Naive thymus-derived CD4-positive, alpha-beta T cell (primary cell): ENCODE results near the gene EXOC6B. TPM values are rescaled to one million over a fixed set of nuclear protein-coding genes. Genes with fewer than 3 reads are reported as not detected.

ENCODE experiments used
- ATAC-seq: fragments of 150-1000 bp; cut with Tn5 transposase; 2 replicates; pipeline ENCODE4 v1.10.0; 2021; ENCODE audit warnings: mild to moderate bottlenecking, moderate library complexity
- CTCF ChIA-PET: fragments of 350-600 bp; sonication (Branson Sonifier 250); formaldehyde crosslinking; loops from one replicate; lab custom pipeline; 2021; ENCODE audit warnings: antibody characterized with exemption; lab: Charles Lee
- POLR2A ChIA-PET: fragments of 350-600 bp; sonication (Branson Sonifier 250); formaldehyde crosslinking; loops from one replicate; lab custom pipeline; 2021; ENCODE audit warnings: antibody characterized with exemption, inconsistent platforms; lab: Charles Lee
- DNase-seq, 9 donors: peaks; one replicate each; pipeline versions ENCODE4 v3.0.0 to v3.0.0-alpha.2; 2020 to 2022; ENCODE audit warnings: mixed read lengths in 1 of 9
- H3K27ac ChIP-seq: one replicate; pipeline ENCODE4 v1.7.0; 2013; ENCODE audit warnings: mild to moderate bottlenecking, low read depth, low read length, moderate library complexity
- H3K27me3 ChIP-seq, 2 donors: one replicate each; pipeline ENCODE4 v1.7.0; 2013; ENCODE audit warnings: low read length in 2 of 2, mild to moderate bottlenecking in 2 of 2, moderate library complexity in 2 of 2; ENCODE audit not compliant: control insufficient read depth in 2 of 2, insufficient read depth in 2 of 2
- H3K36me3 ChIP-seq, 3 experiments: 1 replicate in 2 of 3; 2 replicates in 1 of 3; pipeline ENCODE4 v1.7.0; 2013; ENCODE audit warnings: low read length in 3 of 3, mild to moderate bottlenecking in 3 of 3, moderate library complexity in 1 of 3; ENCODE audit not compliant: insufficient read depth in 3 of 3, control insufficient read depth in 2 of 3
- H3K4me1 ChIP-seq, 2 donors: one replicate each; pipeline ENCODE4 v1.7.0; 2013; ENCODE audit warnings: low read length in 2 of 2, mild to moderate bottlenecking in 2 of 2, moderate library complexity in 1 of 2; ENCODE audit not compliant: control insufficient read depth in 2 of 2, insufficient read depth in 2 of 2
- H3K4me3 ChIP-seq: 2 replicates; pipeline ENCODE4 v1.7.0; 2013; ENCODE audit warnings: mild to moderate bottlenecking, low read length
- H3K9me3 ChIP-seq, 3 experiments: 1 replicate in 2 of 3; 2 replicates in 1 of 3; pipeline ENCODE4 v1.7.0; 2013; ENCODE audit warnings: low read length in 3 of 3; ENCODE audit not compliant: control insufficient read depth in 2 of 3
- H3K27ac Mint-ChIP-seq, 9 donors: one replicate each; pipeline ENCODE4 v1.8.0; 2020 to 2022; ENCODE audit warnings: mixed read lengths in 9 of 9, mild to moderate bottlenecking in 8 of 9, moderate library complexity in 5 of 9, inconsistent platforms in 2 of 9
- H3K27me3 Mint-ChIP-seq, 5 donors: one replicate each; pipeline ENCODE4 v1.8.0; 2021 to 2022; ENCODE audit warnings: mixed read lengths in 5 of 5, mild to moderate bottlenecking in 1 of 5
- H3K36me3 Mint-ChIP-seq, 5 donors: one replicate each; pipeline ENCODE4 v1.8.0; 2020 to 2022; ENCODE audit warnings: mixed read lengths in 5 of 5, mild to moderate bottlenecking in 3 of 5, inconsistent platforms in 1 of 5
- H3K4me1 Mint-ChIP-seq, 7 donors: one replicate each; pipeline ENCODE4 v1.8.0; 2020 to 2022; ENCODE audit warnings: mixed read lengths in 7 of 7, mild to moderate bottlenecking in 3 of 7, inconsistent platforms in 1 of 7
- H3K4me3 Mint-ChIP-seq, 10 donors: one replicate each; pipeline ENCODE4 v1.8.0; 2020 to 2022; ENCODE audit warnings: mild to moderate bottlenecking in 10 of 10, mixed read lengths in 10 of 10, moderate library complexity in 6 of 10, inconsistent platforms in 2 of 10
- H3K9me3 Mint-ChIP-seq, 11 donors: one replicate each; pipeline ENCODE4 v1.8.0; 2020 to 2022; ENCODE audit warnings: mixed read lengths in 11 of 11, mild to moderate bottlenecking in 4 of 11, inconsistent platforms in 1 of 11, moderate library complexity in 1 of 11
- intact Hi-C, 2 donors: fragments of 100-400 bp; cut with micrococcal nuclease; formaldehyde crosslinking; loops; one replicate each; pipeline ENCODE4 v1.15.1; 2023
- polyA plus RNA-seq, 2 donors: library from polyadenylated mRNA; unstranded; fragments of 300-500 nt; fragmentation: Illumina TruSeq; gene quantifications; one replicate each; pipeline ENCODE4 v1.2.3, GENCODE V29; 2021
- total RNA-seq, 6 experiments: library from RNA in 5 of 6; stranded (reverse) in 5 of 6; gene quantifications; 1 replicate in 5 of 6; 2 replicates in 1 of 6; pipeline ENCODE4 v1.2.3 and lab custom pipeline; 2021 to 2026

The EXOC6B gene
- total and polyA plus RNA-seq, 7 experiments from 2014 or later, result 3.5 to 21.9 (median 15.1) TPM

- H3K27me3 ChIP-seq, result no peaks in the 10 kb centered on the region
- ATAC-seq (no peak), DNase-seq (no peak)
- no peaks in the 10 kb centered on the region for H3K36me3 ChIP-seq
- no peaks in the 10 kb centered on the region for H3K27me3 Mint-ChIP-seq
- no peaks in the 10 kb centered on the region for H3K4me1 Mint-ChIP-seq
- no peak overlapping the region for H3K4me3 Mint-ChIP-seq
- no peak overlapping the region for H3K4me3 ChIP-seq
- no peak overlapping the region for H3K27ac Mint-ChIP-seq
- H3K4me1 ChIP-seq, result no peaks in the 10 kb centered on the region
- H3K9me3 ChIP-seq, result no peaks in the 10 kb centered on the region
- ChIA-PET POLR2A (no interaction called here), CTCF (no interaction called here)
- H3K9me3 Mint-ChIP-seq, result peaks cover 0 to 6% (median 0%) of the 10 kb centered on the region in 11 donors
- H3K27ac ChIP-seq, result no peak overlapping the region
- peaks cover 0 to 17% (median 4%) of the 10 kb centered on the region in 5 donors for H3K36me3 Mint-ChIP-seq
- intact Hi-C loops, result no loop called here
Observed at GRCh38 chr2:72211777-72212485, 613.9 kb downstream of the EXOC6B start.

- no peaks in the 10 kb centered on the region for H3K4me1 ChIP-seq
- no peak overlapping the region for H3K4me3 Mint-ChIP-seq
- no peak overlapping the region for H3K4me3 ChIP-seq
- H3K27me3 Mint-ChIP-seq, result no peaks in the 10 kb centered on the region
- ChIA-PET CTCF (no interaction called here), POLR2A (no interaction called here)
- no peaks in the 10 kb centered on the region for H3K4me1 Mint-ChIP-seq
- H3K36me3 ChIP-seq, result no peaks in the 10 kb centered on the region
- intact Hi-C loops, result no loop called here
- peaks cover 0 to 6% (median 0%) of the 10 kb centered on the region in 11 donors for H3K9me3 Mint-ChIP-seq
- H3K36me3 Mint-ChIP-seq, result peaks cover 0 to 16% (median 4%) of the 10 kb centered on the region in 5 donors
- no peak for DNase-seq
- no peaks in the 10 kb centered on the region for H3K27me3 ChIP-seq
- no peak overlapping the region for H3K27ac ChIP-seq
- H3K9me3 ChIP-seq, result no peaks in the 10 kb centered on the region
- no peak overlapping the region for H3K27ac Mint-ChIP-seq
- ATAC-seq, result no peak
Observed at GRCh38 chr2:72211350-72211749, 614.5 kb downstream of the EXOC6B start.

GRCh38 chr2:72210470-72210869 is 615.4 kb downstream of the EXOC6B start:
- POLR2A ChIA-PET, result no interaction called here
- Mint-ChIP-seq H3K9me3 (peaks cover 0 to 6% (median 0%) of the 10 kb centered on the region in 11 donors), H3K36me3 (peaks cover 0 to 16% (median 4%) of the 10 kb centered on the region in 5 donors), H3K27me3 (no peaks in the 10 kb centered on the region), H3K4me1 (peaks cover 0 to 2% (median 0%) of the 10 kb centered on the region in 7 donors), H3K27ac (no peak overlapping the region), H3K4me3 (no peak overlapping the region)
- Histone ChIP-seq H3K9me3 (no peaks in the 10 kb centered on the region), H3K27me3 (no peaks in the 10 kb centered on the region), H3K4me3 (no peak overlapping the region), H3K36me3 (no peaks in the 10 kb centered on the region), H3K27ac (no peak overlapping the region), H3K4me1 (no peaks in the 10 kb centered on the region)
- ATAC-seq (no peak), DNase-seq (no peak)
- CTCF ChIA-PET, result interaction anchor here (0.8 kb wide), 1 partner anchor 447 kb away, joined by 3 read pairs; no protein-coding TSS in a partner anchor
- intact Hi-C loops, result no loop called here

GRCh38 chr2:72208225-72208624 is 617.6 kb downstream of the EXOC6B start:
- H3K36me3 Mint-ChIP-seq, result peaks cover 0 to 4% (median 0%) of the 10 kb centered on the region in 5 donors
- Histone ChIP-seq H3K4me3 (no peak overlapping the region), H3K27me3 (no peaks in the 10 kb centered on the region), H3K4me1 (no peaks in the 10 kb centered on the region), H3K27ac (no peak overlapping the region), H3K36me3 (no peaks in the 10 kb centered on the region), H3K9me3 (no peaks in the 10 kb centered on the region)
- intact Hi-C loops, result no loop called here
- ATAC-seq (no peak), DNase-seq (no peak)
- H3K9me3 Mint-ChIP-seq, result peaks cover 0 to 3% (median 0%) of the 10 kb centered on the region in 11 donors
- peaks cover 0 to 2% (median 0%) of the 10 kb centered on the region in 7 donors for H3K4me1 Mint-ChIP-seq
- CTCF ChIA-PET, result no interaction called here
- no peak overlapping the region for H3K4me3 Mint-ChIP-seq
- H3K27ac Mint-ChIP-seq, result no peak overlapping the region
- POLR2A ChIA-PET, result interaction anchor here (0.6 kb wide), 1 partner anchor 1005 kb away, joined by 4 read pairs; no protein-coding TSS in a partner anchor
- H3K27me3 Mint-ChIP-seq, result no peaks in the 10 kb centered on the region

GRCh38 chr2:72207334-72207733 is 618.5 kb downstream of the EXOC6B start:
- Mint-ChIP-seq H3K36me3 (peaks cover 0 to 4% (median 0%) of the 10 kb centered on the region in 5 donors), H3K4me3 (no peak overlapping the region), H3K27ac (no peak overlapping the region), H3K27me3 (no peaks in the 10 kb centered on the region), H3K9me3 (peaks cover 0 to 3% (median 0%) of the 10 kb centered on the region in 11 donors), H3K4me1 (peaks cover 0 to 2% (median 0%) of the 10 kb centered on the region in 7 donors)
- Histone ChIP-seq H3K9me3 (no peaks in the 10 kb centered on the region), H3K27me3 (no peaks in the 10 kb centered on the region), H3K36me3 (no peaks in the 10 kb centered on the region), H3K27ac (no peak overlapping the region), H3K4me1 (no peaks in the 10 kb centered on the region), H3K4me3 (no peak overlapping the region)
- ATAC-seq (no peak), DNase-seq (no peak)
- ChIA-PET POLR2A (interaction anchor here (0.6 kb wide), 1 partner anchor 1006 kb away, joined by 4 read pairs; no protein-coding TSS in a partner anchor), CTCF (no interaction called here)
- intact Hi-C loops, result no loop called here

GRCh38 chr2:72205504-72205881 is 620.3 kb downstream of the EXOC6B start:
- no peaks in the 10 kb centered on the region for H3K9me3 ChIP-seq
- no peaks in the 10 kb centered on the region for H3K27me3 ChIP-seq
- no peak overlapping the region for H3K27ac Mint-ChIP-seq
- no peak overlapping the region for H3K4me3 Mint-ChIP-seq
- no peaks in the 10 kb centered on the region for H3K36me3 ChIP-seq
- ChIA-PET POLR2A (no interaction called here), CTCF (no interaction called here)
- peaks cover 0 to 4% (median 0%) of the 10 kb centered on the region in 5 donors for H3K36me3 Mint-ChIP-seq
- peaks cover 0 to 2% (median 0%) of the 10 kb centered on the region in 7 donors for H3K4me1 Mint-ChIP-seq
- ATAC-seq (no peak), DNase-seq (no peak)
- no peak overlapping the region for H3K27ac ChIP-seq
- no peaks in the 10 kb centered on the region for H3K4me1 ChIP-seq
- intact Hi-C loops, result no loop called here
- peaks cover 0 to 3% (median 0%) of the 10 kb centered on the region in 11 donors for H3K9me3 Mint-ChIP-seq
- no peak overlapping the region for H3K4me3 ChIP-seq
- H3K27me3 Mint-ChIP-seq, result no peaks in the 10 kb centered on the region
